OCI-LY7 (cell line): ENCODE data around the gene DIRAS1. TPM values are rescaled to one million over a fixed set of nuclear protein-coding genes. Genes with fewer than 3 reads are reported as not detected.

Source experiments
- BruUV-seq: library from RNA; stranded (reverse); fragments of 400-500 nt; replicated peaks from 2 replicates; lab custom pipeline; 2021; lab: Mats Ljungman, UMichigan
- CTCF ChIA-PET: fragments of 300-600 bp; sonication (Branson Sonifier 250); formaldehyde crosslinking; loops from one replicate; lab custom pipeline; 2022; ENCODE audit warnings: antibody characterized with exemption; ENCODE audit not compliant: unreplicated experiment; lab: Charles Lee
- POLR2A ChIA-PET: fragments of 300-600 bp; sonication (Branson Sonifier 250); formaldehyde crosslinking; loops from one replicate; lab custom pipeline; 2022; ENCODE audit warnings: antibody characterized with exemption; lab: Charles Lee
- DNase-seq: peaks from one replicate; pipeline ENCODE4 v3.0.0-alpha.2; 2015; ENCODE audit warnings: low spot score
- H2AFZ ChIP-seq: fragments of 200-600 bp; sonication (generic), shearing (Covaris generic); 2 replicates; pipeline ENCODE4 v1.6.1; 2014; ENCODE audit warnings: mild to moderate bottlenecking, antibody characterized with exemption, low read length, moderate library complexity
- H3K27ac ChIP-seq: fragments of 200-600 bp; sonication (generic); 2 replicates; pipeline ENCODE4 v1.5.1; 2014; ENCODE audit warnings: mixed run types, low read depth, mild to moderate bottlenecking, moderate library complexity, low read length, inconsistent platforms; ENCODE audit not compliant: poor library complexity, severe bottlenecking
- H3K36me3 ChIP-seq: fragments of 200-600 bp; sonication (generic); 2 replicates; pipeline ENCODE4 v1.6.1; 2014; ENCODE audit warnings: mild to moderate bottlenecking, antibody characterized with exemption, low read length, moderate library complexity, mixed read lengths; ENCODE audit not compliant: insufficient read depth
- H3K4me1 ChIP-seq: fragments of 200-600 bp; sonication (generic); 2 replicates; pipeline ENCODE4 v1.5.1; 2014; ENCODE audit warnings: mild to moderate bottlenecking, low read length; ENCODE audit not compliant: insufficient read depth, poor library complexity, severe bottlenecking
- H3K4me2 ChIP-seq: fragments of 200-600 bp; sonication (generic); 2 replicates; pipeline ENCODE4 v1.6.1; 2014; ENCODE audit warnings: mild to moderate bottlenecking, low read length
- H3K4me3 ChIP-seq: fragments of 200-600 bp; sonication (generic); 2 replicates; pipeline ENCODE4 v1.5.1; 2014; ENCODE audit warnings: mild to moderate bottlenecking, low read depth, low read length; ENCODE audit not compliant: poor library complexity, severe bottlenecking
- H3K79me2 ChIP-seq: fragments of 200-600 bp; sonication (generic); 2 replicates; pipeline ENCODE4 v1.6.1; 2016; ENCODE audit warnings: low read depth, mild to moderate bottlenecking, low read length, moderate library complexity, mixed read lengths; ENCODE audit not compliant: insufficient read depth
- H3K9me2 ChIP-seq: fragments of 200-600 bp; sonication (generic); 2 replicates; pipeline ENCODE4 v1.6.1; 2016; ENCODE audit warnings: mild to moderate bottlenecking, low read length, mixed read lengths; ENCODE audit not compliant: insufficient read depth
- H3K9me3 ChIP-seq: fragments of 200-600 bp; sonication (generic); 2 replicates; pipeline ENCODE4 v1.6.1; 2014; ENCODE audit warnings: mild to moderate bottlenecking, mixed run types, low read length, mixed read lengths
- H4K20me1 ChIP-seq: fragments of 200-600 bp; sonication (generic); 2 replicates; pipeline ENCODE4 v1.6.1; 2014; ENCODE audit warnings: mild to moderate bottlenecking, antibody characterized with exemption, low read length, moderate library complexity, mixed read lengths; ENCODE audit not compliant: insufficient read depth
- EZH2phosphoT487 ChIP-seq: fragments of 200-600 bp; sonication (generic); IDR thresholded peaks from 2 replicates; pipeline ENCODE4 v1.6.1; 2018; ENCODE audit warnings: low read depth, borderline replicate concordance, mild to moderate bottlenecking, mixed run types, antibody characterized with exemption, low read length, moderate library complexity, mixed read lengths
- intact Hi-C: fragments of 100-400 bp; cut with micrococcal nuclease; formaldehyde crosslinking; loops from one replicate; pipeline ENCODE4 v1.10.0; 2022; ENCODE audit not compliant: unreplicated experiment
- total RNA-seq, 2 experiments: library from RNA; depleted of rRNA in 1 of 2; stranded (reverse); fragments of >200 nt in 1 of 2; shearing (Covaris generic) in 1 of 2; gene quantifications; 2 replicates each; pipeline ENCODE4 v1.2.3, GENCODE V29; 2014 to 2022
- TF ChIP-seq, protein P1 (sequence below): fragments of 200-600 bp; sonication (generic); conservative IDR thresholded peaks from 2 replicates; pipeline ENCODE4 v1.5.1; 2014; ENCODE audit warnings: mild to moderate bottlenecking, antibody characterized with exemption, low read length, moderate library complexity, mixed read lengths

The DIRAS1 gene
- total RNA-seq, 2 experiments from 2014 or later, result not detected

DNA sequence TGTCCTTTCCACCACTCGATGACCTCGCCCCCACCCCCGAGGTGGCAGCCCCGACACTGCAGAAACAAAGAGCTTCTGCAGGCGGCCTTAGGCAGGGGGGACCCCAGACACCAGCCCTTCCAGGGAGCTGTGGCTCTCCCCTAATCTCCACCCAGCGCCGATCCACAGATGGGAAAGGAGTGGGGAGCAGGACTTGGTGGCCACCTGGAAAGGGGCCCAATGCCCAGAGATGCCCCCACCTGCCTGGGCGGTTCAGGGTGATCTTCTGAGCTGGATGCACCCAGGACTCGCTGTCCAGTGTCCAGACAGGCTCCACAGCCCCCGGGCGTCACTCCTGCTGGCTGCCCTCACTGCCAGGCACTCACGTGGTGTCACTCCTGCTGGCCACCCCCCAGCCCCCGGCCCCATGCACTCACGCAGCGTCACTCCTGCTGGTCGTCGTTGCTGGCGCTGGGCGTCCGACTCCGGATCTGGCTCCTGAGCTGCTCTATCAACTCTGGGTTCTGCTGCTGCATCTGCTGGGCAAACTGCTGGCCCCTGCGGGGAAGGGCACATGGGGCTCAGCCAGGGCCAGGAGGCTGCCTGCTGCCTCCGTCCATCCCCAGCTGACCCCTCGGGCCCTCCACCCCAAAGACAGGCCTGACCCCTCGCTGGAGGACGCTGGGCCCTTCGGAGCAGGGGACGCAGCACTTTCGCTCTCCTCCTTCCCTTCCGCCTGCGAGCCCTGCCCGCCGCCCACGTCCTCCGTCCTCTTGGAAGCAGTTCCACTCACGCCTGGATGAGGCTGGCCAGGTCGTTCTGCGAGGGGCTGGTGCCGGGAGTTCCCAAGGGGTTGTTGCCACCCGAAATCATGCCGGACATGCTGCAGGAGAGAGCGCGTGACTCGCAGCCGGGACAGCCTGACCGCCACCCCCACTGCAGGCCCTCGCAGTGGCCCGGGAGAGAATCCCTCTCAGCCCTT, 36.0 kb upstream of the DIRAS1 start:
- no peaks in the 10 kb centered on the region for H4K20me1 ChIP-seq
- H3K4me3 ChIP-seq, result no peak overlapping the region
- H3K4me2 ChIP-seq, result no peak overlapping the region
- TF ChIP-seq, protein P1, sequence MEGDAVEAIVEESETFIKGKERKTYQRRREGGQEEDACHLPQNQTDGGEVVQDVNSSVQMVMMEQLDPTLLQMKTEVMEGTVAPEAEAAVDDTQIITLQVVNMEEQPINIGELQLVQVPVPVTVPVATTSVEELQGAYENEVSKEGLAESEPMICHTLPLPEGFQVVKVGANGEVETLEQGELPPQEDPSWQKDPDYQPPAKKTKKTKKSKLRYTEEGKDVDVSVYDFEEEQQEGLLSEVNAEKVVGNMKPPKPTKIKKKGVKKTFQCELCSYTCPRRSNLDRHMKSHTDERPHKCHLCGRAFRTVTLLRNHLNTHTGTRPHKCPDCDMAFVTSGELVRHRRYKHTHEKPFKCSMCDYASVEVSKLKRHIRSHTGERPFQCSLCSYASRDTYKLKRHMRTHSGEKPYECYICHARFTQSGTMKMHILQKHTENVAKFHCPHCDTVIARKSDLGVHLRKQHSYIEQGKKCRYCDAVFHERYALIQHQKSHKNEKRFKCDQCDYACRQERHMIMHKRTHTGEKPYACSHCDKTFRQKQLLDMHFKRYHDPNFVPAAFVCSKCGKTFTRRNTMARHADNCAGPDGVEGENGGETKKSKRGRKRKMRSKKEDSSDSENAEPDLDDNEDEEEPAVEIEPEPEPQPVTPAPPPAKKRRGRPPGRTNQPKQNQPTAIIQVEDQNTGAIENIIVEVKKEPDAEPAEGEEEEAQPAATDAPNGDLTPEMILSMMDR, result no peak
- TF ChIP-seq EZH2phosphoT487, result no peak
- no peak for DNase-seq
- H3K4me1 ChIP-seq, result no peaks in the 10 kb centered on the region
- POLR2A ChIA-PET, result no interaction called here
- H3K9me2 ChIP-seq, result no peaks in the 10 kb centered on the region
- H3K36me3 ChIP-seq, result peaks cover 87% of the 10 kb centered on the region
- H2AFZ ChIP-seq, result no peak overlapping the region
- CTCF ChIA-PET, result no interaction called here
- no TSS peak for BruUV-seq
- H3K27ac ChIP-seq, result no peak overlapping the region
- H3K79me2 ChIP-seq, result no peaks in the 10 kb centered on the region
- intact Hi-C loops, result no loop called here
- H3K9me3 ChIP-seq, result no peaks in the 10 kb centered on the region

DNA sequence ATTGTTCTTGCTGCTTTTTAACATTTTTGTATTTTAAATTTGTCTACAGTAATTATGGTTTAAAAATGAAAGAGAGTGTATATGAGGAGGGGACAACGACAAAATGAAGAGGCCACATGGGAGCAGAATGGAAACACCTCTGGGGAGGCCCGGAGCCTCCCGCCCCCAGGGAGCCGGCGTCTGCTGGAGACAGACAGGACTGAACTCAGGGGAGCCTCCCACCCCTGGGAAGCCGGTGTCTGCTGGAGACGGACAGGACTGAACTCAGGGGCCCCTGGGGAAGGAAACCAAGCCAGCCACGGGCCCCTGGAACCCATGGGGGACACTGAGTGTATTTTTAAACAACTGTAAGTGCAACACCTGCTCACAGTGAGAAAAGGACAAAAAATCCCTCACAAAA, 35.3 kb upstream of the DIRAS1 start:
- ChIA-PET CTCF (no interaction called here), POLR2A (no interaction called here)
- TF ChIP-seq, protein P1, result no peak
- TF ChIP-seq EZH2phosphoT487, result no peak
- no peak for DNase-seq
- BruUV-seq, result no TSS peak
- intact Hi-C loops, result no loop called here
- Histone ChIP-seq H3K4me1 (no peaks in the 10 kb centered on the region), H3K4me2 (no peak overlapping the region), H3K9me2 (no peaks in the 10 kb centered on the region), H3K9me3 (no peaks in the 10 kb centered on the region), H3K27ac (no peak overlapping the region), H2AFZ (no peak overlapping the region), H3K79me2 (no peaks in the 10 kb centered on the region), H3K36me3 (peaks cover 80% of the 10 kb centered on the region), H4K20me1 (no peaks in the 10 kb centered on the region), H3K4me3 (no peak overlapping the region)

DNA sequence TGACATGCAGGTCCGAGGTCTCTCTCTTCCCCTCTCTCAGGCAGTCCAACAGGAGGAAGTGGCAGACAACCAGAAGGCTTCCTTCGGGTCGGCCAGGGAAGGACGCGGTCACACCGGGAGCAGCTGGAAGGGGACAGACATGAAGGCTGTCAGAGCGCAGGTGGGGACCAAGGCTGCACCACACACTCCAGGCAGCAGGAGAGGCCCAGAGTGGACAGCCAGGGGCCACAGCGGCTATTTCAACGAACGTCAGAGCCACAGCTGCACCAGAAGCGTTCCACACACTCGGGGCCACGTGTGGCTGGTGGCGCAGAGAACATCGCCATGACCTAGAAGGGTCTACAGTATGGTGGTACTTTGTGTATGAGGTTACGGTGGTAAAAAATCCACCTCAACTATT, 34.6 kb upstream of the DIRAS1 start:
- no peak overlapping the region for H3K4me2 ChIP-seq
- H3K4me1 ChIP-seq, result no peaks in the 10 kb centered on the region
- H3K4me3 ChIP-seq, result no peak overlapping the region
- TF ChIP-seq, protein P1, result no peak
- no peak for TF ChIP-seq EZH2phosphoT487
- H2AFZ ChIP-seq, result no peak overlapping the region
- no peaks in the 10 kb centered on the region for H3K9me2 ChIP-seq
- intact Hi-C loops, result no loop called here
- ChIA-PET CTCF (no interaction called here), POLR2A (no interaction called here)
- peaks cover 73% of the 10 kb centered on the region for H3K36me3 ChIP-seq
- no peak for DNase-seq
- no TSS peak for BruUV-seq
- H4K20me1 ChIP-seq, result no peaks in the 10 kb centered on the region
- H3K27ac ChIP-seq, result no peak overlapping the region
- no peaks in the 10 kb centered on the region for H3K79me2 ChIP-seq
- no peaks in the 10 kb centered on the region for H3K9me3 ChIP-seq
